GM18951 (cell line): Measurements from ENCODE around the gene MASP1.
"Not testable (repeated sequence)": the region's sequence is repeated elsewhere in the genome, so short reads cannot be mapped to it uniquely, and the experiment has no call there.

Source experiments
- POLR2A ChIP-seq: IDR thresholded peaks from 4 replicates; pipeline ENCODE4 v1.6.1; 2011; ENCODE audit warnings: mild to moderate bottlenecking; ENCODE audit not compliant: insufficient read length, insufficient read depth; ENCODE audit errors: extremely low read depth
- in situ Hi-C: fragments of 300-500 bp; cut with MboI; formaldehyde crosslinking; loops from one replicate; pipeline ENCODE4 v1.12.0; 2022; ENCODE audit warnings: low sequenced_read_pairs, mixed read lengths, inconsistent platforms; ENCODE audit not compliant: unreplicated experiment

MASP1 gene

GRCh38 chr3:187210545-187211327, 80.8 kb downstream of the MASP1 start:
- no peak for TF ChIP-seq POLR2A
- in situ Hi-C loops, result no loop called here

GRCh38 chr3:187210091-187210490, 81.4 kb downstream of the MASP1 start:
- TF ChIP-seq POLR2A, result no peak
- in situ Hi-C loops, result no loop called here

- in situ Hi-C loops, result no loop called here
- no peak for TF ChIP-seq POLR2A
Measured at GRCh38 chr3:187209491-187209890, 82.0 kb downstream of the MASP1 start.

GRCh38 chr3:187208159-187208558, 83.4 kb downstream of the MASP1 start:
- TF ChIP-seq POLR2A, result no peak
- in situ Hi-C loops, result no loop called here

- no peak for TF ChIP-seq POLR2A
- in situ Hi-C loops, result no loop called here
Measured at GRCh38 chr3:187207624-187208023, 83.9 kb downstream of the MASP1 start.

- no peak for TF ChIP-seq POLR2A
- in situ Hi-C loops, result no loop called here
Measured at GRCh38 chr3:187207062-187207461, 84.5 kb downstream of the MASP1 start.

GRCh38 chr3:187205683-187206082, 85.9 kb downstream of the MASP1 start:
- in situ Hi-C loops, result no loop called here
- no peak for TF ChIP-seq POLR2A

- in situ Hi-C loops, result not testable (repeated sequence)
Measured at GRCh38 chr3:187199463-187200050, 92.0 kb downstream of the MASP1 start.

GRCh38 chr3:187198490-187198889, 93.0 kb downstream of the MASP1 start:
- in situ Hi-C loops, result no loop called here
- no peak for TF ChIP-seq POLR2A

GRCh38 chr3:187197335-187197649, 94.2 kb downstream of the MASP1 start, which contains the start of gene RTP1:
RTP1 (plus strand) TSS chr3:187197486; CDS start chr3:187197516, 30 bp downstream.
- TF ChIP-seq POLR2A, result no peak
- in situ Hi-C loops, result no loop called here

GRCh38 chr3:187196573-187197334, 94.8 kb downstream of the MASP1 start:
- in situ Hi-C loops, result no loop called here
- TF ChIP-seq POLR2A, result no peak

- TF ChIP-seq POLR2A, result no peak
- in situ Hi-C loops, result no loop called here
Measured at GRCh38 chr3:187193181-187193580, 98.4 kb downstream of the MASP1 start.

GRCh38 chr3:187191271-187191670, 100.3 kb downstream of the MASP1 start:
- no peak for TF ChIP-seq POLR2A
- in situ Hi-C loops, result no loop called here

GRCh38 chr3:187188931-187189330, 102.6 kb downstream of the MASP1 start:
- no peak for TF ChIP-seq POLR2A
- in situ Hi-C loops, result no loop called here
